Fibroblast of the aortic adventitia (primary cell): ENCODE data around the gene ABL2. TPM values are rescaled to one million over a fixed set of nuclear protein-coding genes. Genes with fewer than 3 reads are reported as not detected.

Experiments
- DNase-seq: peaks from one replicate; pipeline ENCODE4 v3.0.0-alpha.2; 2010; ENCODE audit warnings: low read depth
- H3K4me3 ChIP-seq: 2 replicates; pipeline ENCODE4 v1.5.1; 2011; ENCODE audit warnings: low read depth, mild to moderate bottlenecking, control low read depth, low read length, moderate library complexity
- CTCF ChIP-seq: IDR thresholded peaks from 2 replicates; pipeline ENCODE4 v1.5.1; 2011; ENCODE audit warnings: mild to moderate bottlenecking, low read length, control low read depth, inconsistent platforms; ENCODE audit not compliant: insufficient read depth
- small RNA-seq: library from RNA; depleted of rRNA; stranded (forward); fragments of <200 nt; gene quantifications from one replicate; pipeline ENCODE3, GENCODE V24; 2012
- total RNA-seq: library from RNA; depleted of rRNA; stranded (reverse); fragments of >200 nt; gene quantifications from 2 replicates; pipeline ENCODE4 v1.2.3, GENCODE V29; 2012; ENCODE audit warnings: low replicate concordance

The ABL2 gene
- total RNA-seq, 1 donor: 67.2 TPM

GRCh38 chr1:179058487-179059483 is 170.7 kb downstream of the ABL2 start:
- H3K4me3 ChIP-seq: no peak overlapping the region
- TF ChIP-seq CTCF: no peak
- peak; percentile 76 for DNase-seq

GRCh38 chr1:179055937-179056336 is 173.5 kb downstream of the ABL2 start:
- no peak overlapping the region for H3K4me3 ChIP-seq
- DNase-seq: no peak
- TF ChIP-seq CTCF: no peak

GRCh38 chr1:179053486-179053885 is 176.0 kb downstream of the ABL2 start:
- H3K4me3 ChIP-seq: no peak overlapping the region
- no peak for DNase-seq
- no peak for TF ChIP-seq CTCF

- no peak for TF ChIP-seq CTCF
- no peak overlapping the region for H3K4me3 ChIP-seq
- no peak for DNase-seq
Observed at GRCh38 chr1:179052776-179053175, 176.7 kb downstream of the ABL2 start.

Small RNA genes lying within 50 kb of the gene (small RNA-seq; reads per million reads assigned to genes)
- gene AL512326.2 (not detected), gene AL512326.3 (not detected), gene EIF4A1P11 (not detected), gene RF00272 (not detected)

Other genes with a start within 250 kb of the ABL2 start
- gene FAM20B, start 203.8 kb downstream of the ABL2 start, total RNA-seq: 33.9 and 41.5 TPM in 2 replicates
- gene TOR3A, start 147.6 kb downstream of the ABL2 start, total RNA-seq: 32.5 and 92.2 TPM in 2 replicates
- 40.9 and 67.5 TPM in 2 replicates for gene SOAT1, start 64.1 kb upstream of the ABL2 start, total RNA-seq
- gene AXDND1, start 136.3 kb upstream of the ABL2 start, total RNA-seq: 0.25 and 0.36 TPM in 2 replicates